PC-9 (cell line): ENCODE measurements around the gene MECR. TPM values are rescaled to one million over a fixed set of nuclear protein-coding genes. Genes with fewer than 3 reads are reported as not detected.

Experiments used
- BruUV-seq: library from RNA; stranded (reverse); fragments of 400-500 nt; replicated peaks from 2 replicates; lab custom pipeline; 2021; lab: Mats Ljungman, UMichigan
- CTCF ChIA-PET: fragments of 300-600 bp; sonication (Branson Sonifier 250); formaldehyde crosslinking; loops from one replicate; lab custom pipeline; 2022; ENCODE audit warnings: antibody characterized with exemption; lab: Charles Lee
- POLR2A ChIA-PET: fragments of 300-600 bp; sonication (Branson Sonifier 250); formaldehyde crosslinking; loops from one replicate; lab custom pipeline; 2022; ENCODE audit warnings: antibody characterized with exemption; ENCODE audit not compliant: unreplicated experiment; lab: Charles Lee
- DNase-seq, 2 experiments: peaks; one replicate each; pipeline versions ENCODE4 v3.0.0 to v3.0.0-alpha.2; 2015 to 2022; ENCODE audit warnings: mixed read lengths in 1 of 2
- H2AFZ ChIP-seq: fragments of 200-600 bp; sonication (generic); 2 replicates; pipeline ENCODE4 v1.8.1; 2017; ENCODE audit warnings: antibody characterized with exemption
- H3F3A ChIP-seq: fragments of 200-600 bp; sonication (generic); 2 replicates; pipeline ENCODE4 v1.8.1; 2017; ENCODE audit warnings: antibody characterized with exemption, mild to moderate bottlenecking, low read depth; ENCODE audit not compliant: insufficient read depth
- H3K27ac ChIP-seq: fragments of 200-600 bp; sonication (generic); 2 replicates; pipeline ENCODE4 v1.6.1; 2016; ENCODE audit warnings: mixed run types
- H3K27me3 ChIP-seq: fragments of 200-600 bp; sonication (generic); 2 replicates; pipeline ENCODE4 v1.6.1; 2016; ENCODE audit warnings: low read depth, mixed run types; ENCODE audit not compliant: insufficient read depth
- H3K36me3 ChIP-seq: fragments of 200-600 bp; sonication (generic); 2 replicates; pipeline ENCODE4 v1.6.1; 2016; ENCODE audit warnings: low read depth, mixed run types
- H3K4me1 ChIP-seq: fragments of 200-600 bp; sonication (generic); replicated peaks from 2 replicates; pipeline ENCODE4 v1.6.1; 2016; ENCODE audit warnings: mixed run types; ENCODE audit not compliant: insufficient read depth
- H3K4me2 ChIP-seq: fragments of 200-600 bp; sonication (generic); 2 replicates; pipeline ENCODE4 v1.6.1; 2017; ENCODE audit warnings: mixed run types
- H3K4me3 ChIP-seq: fragments of 200-600 bp; sonication (generic); 2 replicates; pipeline ENCODE4 v1.6.1; 2016; ENCODE audit warnings: mixed run types
- H3K79me2 ChIP-seq: fragments of 200-600 bp; sonication (generic); 2 replicates; pipeline ENCODE4 v1.6.1; 2017; ENCODE audit warnings: low read depth, mixed run types
- H3K9me2 ChIP-seq: fragments of 200-600 bp; sonication (generic); 2 replicates; pipeline ENCODE4 v1.8.1; 2017; ENCODE audit warnings: mild to moderate bottlenecking; ENCODE audit not compliant: insufficient read depth
- H3K9me3 ChIP-seq: fragments of 200-600 bp; sonication (generic); 2 replicates; pipeline ENCODE4 v1.8.1; 2016; ENCODE audit warnings: low read depth; ENCODE audit not compliant: insufficient read depth
- H4K20me1 ChIP-seq: fragments of 200-600 bp; sonication (generic); 2 replicates; pipeline ENCODE4 v1.8.1; 2017; ENCODE audit not compliant: insufficient read depth
- EZH2 ChIP-seq: fragments of 200-600 bp; sonication (generic); IDR thresholded peaks from 2 replicates; pipeline ENCODE4 v1.8.0; 2017; ENCODE audit warnings: antibody characterized with exemption, low read depth
- intact Hi-C: fragments of 100-400 bp; cut with micrococcal nuclease; formaldehyde crosslinking; loops from one replicate; pipeline ENCODE4 v1.10.0; 2022; ENCODE audit not compliant: unreplicated experiment
- total RNA-seq: library from RNA; stranded (reverse); gene quantifications from 2 replicates; pipeline ENCODE4 v1.2.3, GENCODE V29; 2021
- TF ChIP-seq, protein P1 (sequence below): fragments of 200-600 bp; sonication (generic); conservative IDR thresholded peaks from 2 replicates; pipeline ENCODE4 v1.6.1; 2017; ENCODE audit warnings: mixed run types, antibody characterized with exemption, mild to moderate bottlenecking, moderate library complexity

Gene MECR
- total RNA-seq, 1 experiment from 2014 or later = 46.4 TPM

DNA sequence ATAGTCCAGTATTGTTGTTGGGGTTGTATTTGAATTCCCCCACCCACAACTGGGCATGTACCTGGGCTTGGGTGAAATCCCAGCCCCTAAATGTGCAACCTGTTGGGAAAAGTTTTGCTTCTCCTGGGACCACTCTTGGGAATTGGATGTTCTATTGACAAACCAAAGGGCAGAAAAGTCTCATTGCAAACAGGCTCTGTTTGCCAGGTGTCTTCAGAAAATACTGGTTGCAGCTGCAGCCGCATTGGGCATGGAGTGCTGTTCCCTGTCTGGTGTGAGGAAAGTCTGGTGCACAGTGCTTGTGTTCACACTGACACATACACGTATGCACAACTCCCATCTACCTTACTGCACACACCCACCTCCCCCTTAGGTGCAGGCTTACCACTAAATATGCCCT, 17.7 kb upstream of the MECR start:
- TF ChIP-seq, protein P1, sequence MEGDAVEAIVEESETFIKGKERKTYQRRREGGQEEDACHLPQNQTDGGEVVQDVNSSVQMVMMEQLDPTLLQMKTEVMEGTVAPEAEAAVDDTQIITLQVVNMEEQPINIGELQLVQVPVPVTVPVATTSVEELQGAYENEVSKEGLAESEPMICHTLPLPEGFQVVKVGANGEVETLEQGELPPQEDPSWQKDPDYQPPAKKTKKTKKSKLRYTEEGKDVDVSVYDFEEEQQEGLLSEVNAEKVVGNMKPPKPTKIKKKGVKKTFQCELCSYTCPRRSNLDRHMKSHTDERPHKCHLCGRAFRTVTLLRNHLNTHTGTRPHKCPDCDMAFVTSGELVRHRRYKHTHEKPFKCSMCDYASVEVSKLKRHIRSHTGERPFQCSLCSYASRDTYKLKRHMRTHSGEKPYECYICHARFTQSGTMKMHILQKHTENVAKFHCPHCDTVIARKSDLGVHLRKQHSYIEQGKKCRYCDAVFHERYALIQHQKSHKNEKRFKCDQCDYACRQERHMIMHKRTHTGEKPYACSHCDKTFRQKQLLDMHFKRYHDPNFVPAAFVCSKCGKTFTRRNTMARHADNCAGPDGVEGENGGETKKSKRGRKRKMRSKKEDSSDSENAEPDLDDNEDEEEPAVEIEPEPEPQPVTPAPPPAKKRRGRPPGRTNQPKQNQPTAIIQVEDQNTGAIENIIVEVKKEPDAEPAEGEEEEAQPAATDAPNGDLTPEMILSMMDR = no peak
- TF ChIP-seq EZH2 = no peak
- no peak overlapping the region for H3K4me3 ChIP-seq
- ChIA-PET POLR2A (no interaction called here), CTCF (no interaction called here)
- no peaks in the 10 kb centered on the region for H3K9me3 ChIP-seq
- no peak for DNase-seq
- H2AFZ ChIP-seq = no peak overlapping the region
- H3K27me3 ChIP-seq = no peaks in the 10 kb centered on the region
- H3F3A ChIP-seq = peaks cover 7% of the 10 kb centered on the region; the same call in 1 of the 2 replicates
- H3K79me2 ChIP-seq = peaks cover 39% of the 10 kb centered on the region; the same call in 1 of the 2 replicates
- no peak overlapping the region for H3K4me2 ChIP-seq
- H4K20me1 ChIP-seq = no peaks in the 10 kb centered on the region
- H3K9me2 ChIP-seq = no peaks in the 10 kb centered on the region
- H3K4me1 ChIP-seq = peaks cover 32% of the 10 kb centered on the region
- no peak overlapping the region for H3K27ac ChIP-seq
- H3K36me3 ChIP-seq = no peaks in the 10 kb centered on the region
- no TSS peak for BruUV-seq
- intact Hi-C loops = no loop called here

DNA sequence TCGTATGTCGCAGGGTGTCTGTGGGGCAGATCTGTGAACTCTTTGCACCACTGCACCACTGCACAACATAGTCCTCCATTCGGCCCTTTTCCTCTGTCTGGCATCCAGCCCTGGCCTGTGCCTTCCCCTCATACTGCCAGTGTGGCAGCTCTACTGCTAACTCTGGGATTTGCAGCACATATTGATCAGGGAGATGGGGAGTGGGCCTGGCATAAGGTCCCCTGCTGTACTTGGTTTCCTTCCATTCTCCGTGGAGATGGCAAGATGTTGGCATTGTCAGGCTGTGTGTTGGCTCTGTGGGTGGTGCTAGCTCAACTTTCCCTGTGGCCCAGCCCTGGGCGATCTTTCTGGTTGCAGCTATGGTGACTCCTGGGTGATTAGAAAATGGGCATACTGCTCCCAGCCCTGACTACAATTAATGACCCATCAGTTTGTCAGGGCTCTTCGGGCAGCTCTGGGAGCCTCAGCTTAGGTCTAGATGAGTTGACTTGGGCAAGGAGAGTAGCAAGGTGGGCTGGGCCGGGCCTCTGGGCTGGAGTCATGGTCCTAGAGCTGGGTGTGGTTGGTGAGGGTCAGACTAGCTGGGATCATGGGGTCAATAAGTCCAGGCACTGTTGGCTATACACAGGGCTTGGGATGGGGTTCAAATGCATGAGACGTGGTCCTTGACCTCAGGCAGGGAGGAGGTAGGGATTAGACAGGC, 17.0 kb upstream of the MECR start:
- ChIA-PET CTCF (no interaction called here), POLR2A (no interaction called here)
- no peaks in the 10 kb centered on the region for H3K9me2 ChIP-seq
- H3K27ac ChIP-seq = no peak overlapping the region
- TF ChIP-seq EZH2 = no peak
- TF ChIP-seq, protein P1 = no peak
- no peaks in the 10 kb centered on the region for H4K20me1 ChIP-seq
- H3K4me2 ChIP-seq = no peak overlapping the region
- H3K9me3 ChIP-seq = no peaks in the 10 kb centered on the region
- H3K27me3 ChIP-seq = no peaks in the 10 kb centered on the region
- H3K4me3 ChIP-seq = no peak overlapping the region
- intact Hi-C loops = no loop called here
- no TSS peak for BruUV-seq
- H3K36me3 ChIP-seq = no peaks in the 10 kb centered on the region
- no peak for DNase-seq
- H3K4me1 ChIP-seq = peaks cover 32% of the 10 kb centered on the region
- peaks cover 7% of the 10 kb centered on the region; the same call in 1 of the 2 replicates for H3F3A ChIP-seq
- H2AFZ ChIP-seq = no peak overlapping the region
- H3K79me2 ChIP-seq = peaks cover 40% of the 10 kb centered on the region; the same call in 1 of the 2 replicates

DNA sequence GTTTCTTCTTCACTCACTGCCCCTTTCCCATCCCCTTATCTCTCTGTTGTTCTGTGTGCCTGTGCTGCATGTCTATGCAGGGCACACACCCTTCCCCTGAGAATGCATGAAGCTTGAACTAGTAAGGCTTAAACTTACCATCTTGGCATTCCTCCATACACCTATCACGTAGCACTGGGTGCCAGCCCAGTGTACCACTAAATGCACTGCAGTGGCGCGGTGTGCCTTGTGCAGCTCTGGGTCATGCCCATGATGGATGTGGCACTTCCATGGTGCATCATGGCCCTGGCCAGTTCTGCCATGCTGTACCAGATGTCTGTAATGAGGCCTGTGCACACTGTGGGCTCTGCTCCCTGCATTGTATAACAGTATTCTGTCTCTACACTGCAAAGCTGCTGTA, 16.3 kb upstream of the MECR start:
- H3K9me3 ChIP-seq = no peaks in the 10 kb centered on the region
- TF ChIP-seq EZH2 = no peak
- TF ChIP-seq, protein P1 = no peak
- H3K4me1 ChIP-seq = peaks cover 32% of the 10 kb centered on the region
- H3K4me2 ChIP-seq = no peak overlapping the region
- no peak overlapping the region for H3K27ac ChIP-seq
- DNase-seq = no peak
- ChIA-PET POLR2A (no interaction called here), CTCF (no interaction called here)
- H3K36me3 ChIP-seq = no peaks in the 10 kb centered on the region
- H3F3A ChIP-seq = peaks cover 7% of the 10 kb centered on the region; the same call in 1 of the 2 replicates
- H3K79me2 ChIP-seq = peaks cover 47% of the 10 kb centered on the region
- no peak overlapping the region for H3K4me3 ChIP-seq
- no peaks in the 10 kb centered on the region for H3K27me3 ChIP-seq
- no peaks in the 10 kb centered on the region for H4K20me1 ChIP-seq
- no peak overlapping the region for H2AFZ ChIP-seq
- no peaks in the 10 kb centered on the region for H3K9me2 ChIP-seq
- intact Hi-C loops = no loop called here
- no TSS peak for BruUV-seq
